HepG2 (cell line): ENCODE data around the gene RIMBP2. TPM values are rescaled to one million over a fixed set of nuclear protein-coding genes. Genes with fewer than 3 reads are reported as not detected.

Experiments
- ATAC-seq: fragments of 200-7000 bp; cut with Tn5 transposase; 3 replicates; pipeline ENCODE4 v1.9.1; 2020; ENCODE audit warnings: mild to moderate bottlenecking, moderate library complexity
- BruUV-seq: library from RNA; stranded (reverse); fragments of 400-500 nt; replicated peaks from 2 replicates; lab custom pipeline; 2021; lab: Mats Ljungman, UMichigan
- CTCF ChIA-PET: fragments of 300-600 bp; formaldehyde crosslinking; extraction: SDS; loops from one replicate; lab custom pipeline; 2021; ENCODE audit warnings: low total read pairs, inconsistent platforms, low intra/inter-chr PET ratio; lab: Yijun Ruan, JAX
- POLR2A ChIA-PET: fragments of 350-600 bp; sonication (Branson Sonifier 250); formaldehyde crosslinking; loops from one replicate; lab custom pipeline; 2020; ENCODE audit warnings: antibody characterized with exemption, inconsistent platforms; lab: Yijun Ruan, JAX
- DNase-seq: peaks from one replicate; pipeline ENCODE4 v3.0.0-alpha.2; 2015; ENCODE audit warnings: low spot score
- FAIRE-seq: peaks from 3 replicates; lab custom pipeline; 2011; peaks lifted over from hg19 to GRCh38; lab: Jason Lieb, UNC
- H2AFZ ChIP-seq: one replicate; pipeline ENCODE4 v1.6.1; 2011; ENCODE audit warnings: low read length, inconsistent platforms
- H3K27ac ChIP-seq: fragments of 300-600 bp; 3 replicates; pipeline ENCODE4 v1.8.0; 2011; ENCODE audit warnings: mixed run types, mild to moderate bottlenecking, mixed read lengths, low read length, inconsistent platforms; ENCODE audit not compliant: insufficient read depth; ENCODE audit errors: extremely low read length
- H3K27me3 ChIP-seq, 2 experiments: fragments of 200-600 bp in 1 of 2; 2 replicates in 1 of 2; 3 replicates in 1 of 2; pipeline versions ENCODE4 v1.6.0 to v1.8.0; 2011; ENCODE audit warnings: low read length in 2 of 2, mild to moderate bottlenecking in 2 of 2, moderate library complexity in 2 of 2, inconsistent platforms in 1 of 2; ENCODE audit not compliant: insufficient read depth in 2 of 2, control insufficient read depth in 1 of 2
- H3K36me3 ChIP-seq, 2 experiments: fragments of 200-600 bp in 1 of 2; replicated peaks in 1 of 2; 2 replicates in 1 of 2; 3 replicates in 1 of 2; pipeline versions ENCODE4 v1.5.1 to v1.8.0; 2011; ENCODE audit warnings: low read length in 2 of 2, inconsistent platforms in 1 of 2; ENCODE audit not compliant: insufficient read depth in 2 of 2, control insufficient read depth in 1 of 2
- H3K4me1 ChIP-seq: 2 replicates; pipeline ENCODE4 v1.5.1; 2012; ENCODE audit warnings: low read length, inconsistent platforms; ENCODE audit not compliant: insufficient read depth
- H3K4me2 ChIP-seq: 2 replicates; pipeline ENCODE4 v1.6.0; 2011; ENCODE audit warnings: low read depth, low read length, inconsistent platforms
- H3K4me3 ChIP-seq, 3 experiments: fragments of 200-600 bp in 1 of 3; sonication (generic), shearing (Covaris generic) in 1 of 3; replicated peaks in 1 of 3; 2 replicates each; pipeline ENCODE4 v1.5.1; 2011 to 2016; ENCODE audit warnings: low read length in 3 of 3, inconsistent platforms in 2 of 3, low read depth in 2 of 3, mild to moderate bottlenecking in 2 of 3, control low read depth in 1 of 3, mixed read lengths in 1 of 3; ENCODE audit not compliant: insufficient read depth in 1 of 3
- H3K79me2 ChIP-seq: one replicate; pipeline ENCODE4 v1.6.1; 2011; ENCODE audit warnings: low read length, inconsistent platforms; ENCODE audit not compliant: insufficient read depth
- H3K9ac ChIP-seq: 2 replicates; pipeline ENCODE4 v1.6.0; 2011; ENCODE audit warnings: mild to moderate bottlenecking, low read depth, low read length, inconsistent platforms; ENCODE audit not compliant: insufficient read depth
- H3K9me3 ChIP-seq: 2 replicates; pipeline ENCODE4 v1.5.1; 2012; ENCODE audit warnings: mild to moderate bottlenecking, low read length
- H4K20me1 ChIP-seq: 2 replicates; pipeline ENCODE4 v1.6.0; 2011; ENCODE audit warnings: inconsistent platforms, mild to moderate bottlenecking, low read length, moderate library complexity; ENCODE audit not compliant: insufficient read depth
- CERS6 ChIP-seq: sonication (generic); formaldehyde crosslinking; IDR thresholded peaks from 2 replicates; pipeline ENCODE4 v1.5.0; 2020; ENCODE audit warnings: missing genetic modification reagents
- DR1 ChIP-seq: sonication (generic); formaldehyde crosslinking; IDR thresholded peaks from 2 replicates; pipeline ENCODE4 v1.8.0; 2021; ENCODE audit warnings: mild to moderate bottlenecking, missing genetic modification reagents, inconsistent platforms
- ETV6 ChIP-seq: sonication (generic); formaldehyde crosslinking; conservative IDR thresholded peaks from 2 replicates; pipeline ENCODE4 v1.4.0; 2020; ENCODE audit warnings: missing genetic modification reagents
- KDM3A ChIP-seq: IDR thresholded peaks from 2 replicates; pipeline ENCODE4 v1.6.1; 2018; ENCODE audit warnings: low read depth, missing compliant biosample characterization
- MXD1 ChIP-seq: sonication (generic); formaldehyde crosslinking; IDR thresholded peaks from 2 replicates; pipeline ENCODE4 v1.4.0; 2020; ENCODE audit warnings: mild to moderate bottlenecking, missing genetic modification reagents
- MXD3 ChIP-seq: IDR thresholded peaks from 2 replicates; pipeline ENCODE4 v1.6.1; 2016; ENCODE audit warnings: mild to moderate bottlenecking, missing biosample characterization, missing genetic modification reagents
- MYNN ChIP-seq: sonication (generic); formaldehyde crosslinking; IDR thresholded peaks from 2 replicates; pipeline ENCODE4 v1.4.0; 2020; ENCODE audit warnings: mild to moderate bottlenecking, low read depth, missing genetic modification reagents
- NFKBIZ ChIP-seq: IDR thresholded peaks from 2 replicates; pipeline ENCODE4 v1.6.1; 2018; ENCODE audit warnings: missing genetic modification reagents, missing compliant biosample characterization
- NFRKB ChIP-seq: fragments of 450-650 bp; IDR thresholded peaks from 2 replicates; pipeline ENCODE4 v1.6.1; 2017
- NFYB ChIP-seq: sonication (generic); formaldehyde crosslinking; IDR thresholded peaks from 2 replicates; pipeline ENCODE4 v1.4.0; 2020; ENCODE audit warnings: missing genetic modification reagents
- RARA ChIP-seq: IDR thresholded peaks from 2 replicates; pipeline ENCODE4 v1.6.1; 2016; ENCODE audit warnings: missing genetic modification reagents, missing compliant biosample characterization
- SYNCRIP ChIP-seq: fragments of 200-400 bp; formaldehyde crosslinking; IDR thresholded peaks from 2 replicates; pipeline ENCODE4 v1.6.1; 2018; ENCODE audit warnings: mild to moderate bottlenecking, low read depth, low read length; ENCODE audit not compliant: insufficient read depth
- ZBTB20 ChIP-seq: sonication (generic); formaldehyde crosslinking; IDR thresholded peaks from 2 replicates; pipeline ENCODE4 v1.8.1; 2023; ENCODE audit warnings: missing genetic modification reagents, low read depth, mild to moderate bottlenecking, borderline replicate concordance
- ZC3H4 ChIP-seq: sonication (generic); formaldehyde crosslinking; IDR thresholded peaks from 2 replicates; pipeline ENCODE4 v1.4.0; 2020; ENCODE audit warnings: missing genetic modification reagents, borderline replicate concordance
- ZFP36L1 ChIP-seq: sonication (generic); formaldehyde crosslinking; IDR thresholded peaks from 2 replicates; pipeline ENCODE4 v1.8.0; 2022; ENCODE audit warnings: mild to moderate bottlenecking, missing genetic modification reagents, moderate library complexity
- ZNF24 ChIP-seq: fragments of 450-650 bp; IDR thresholded peaks from 2 replicates; pipeline ENCODE4 v1.6.1; 2017; ENCODE audit warnings: antibody characterized with exemption, mild to moderate bottlenecking
- ZNF550 ChIP-seq: sonication (generic); formaldehyde crosslinking; IDR thresholded peaks from 2 replicates; pipeline ENCODE4 v1.4.0; 2020; ENCODE audit warnings: mild to moderate bottlenecking, missing genetic modification reagents, borderline replicate concordance
- ZNF737 ChIP-seq: sonication (generic); formaldehyde crosslinking; IDR thresholded peaks from 2 replicates; pipeline ENCODE4 v1.5.0; 2020; ENCODE audit warnings: missing genetic modification reagents, mild to moderate bottlenecking, borderline replicate concordance
- WGBS: methylation state at CpG from one replicate; pipeline ENCODE4 v1.1.6; 2017; ENCODE audit warnings: low lambda C conversion rate; 5-methylcytosine and 5-hydroxymethylcytosine counted together
- in situ Hi-C: cut with HindIII; loops from 2 replicates; pipeline ENCODE4 v1.10.0; 2017; ENCODE audit warnings: low pct_unique_long_range_greater_than_20kb; ENCODE audit not compliant: extremely low pct_ligation_motif_present
- intact Hi-C: fragments of 100-400 bp; cut with micrococcal nuclease; formaldehyde crosslinking; loops from one replicate; pipeline ENCODE4 v1.10.0; 2022; ENCODE audit not compliant: unreplicated experiment
- polyA plus RNA-seq, 8 experiments: library from polyadenylated mRNA; depleted of rRNA in 3 of 8; stranded (reverse) in 7 of 8; unstranded in 1 of 8; fragments of >200 nt; fragmentation: Illumina TruSeq in 4 of 8; extraction: Trizol in 4 of 8; gene quantifications; 2 replicates each; pipeline versions ENCODE4 v1.2.1 to v1.2.3, GENCODE V29; 2011 to 2016; ENCODE audit warnings: low read depth in 4 of 8, missing spikeins in 1 of 8, mixed read lengths in 1 of 8; ENCODE audit not compliant: insufficient read depth in 1 of 8
- total RNA-seq, 5 experiments: library from RNA; depleted of rRNA; stranded (reverse); fragments of >200 nt; fragmentation: Illumina TruSeq; extraction: Trizol; gene quantifications; 2 replicates each; pipeline ENCODE4 v1.2.3, GENCODE V29; 2016; ENCODE audit warnings: low read depth in 1 of 5
- TF ChIP-seq, protein P1 (sequence below): sonication (generic); formaldehyde crosslinking; IDR thresholded peaks from 2 replicates; pipeline ENCODE4 v1.5.0; 2020; ENCODE audit warnings: missing genetic modification reagents, mild to moderate bottlenecking, borderline replicate concordance

Gene RIMBP2
- total and polyA plus RNA-seq, 2 of the 13 experiments (the other 11 are each of a cell fraction or from before 2014, with no cell fraction given): 0.03 TPM; not detected in 1

- no peak for TF ChIP-seq NFKBIZ (CRISPR knock-in tag)
Measured at GRCh38 chr12:130590685-130591084, 125.4 kb downstream of the RIMBP2 start (continued).

DNA sequence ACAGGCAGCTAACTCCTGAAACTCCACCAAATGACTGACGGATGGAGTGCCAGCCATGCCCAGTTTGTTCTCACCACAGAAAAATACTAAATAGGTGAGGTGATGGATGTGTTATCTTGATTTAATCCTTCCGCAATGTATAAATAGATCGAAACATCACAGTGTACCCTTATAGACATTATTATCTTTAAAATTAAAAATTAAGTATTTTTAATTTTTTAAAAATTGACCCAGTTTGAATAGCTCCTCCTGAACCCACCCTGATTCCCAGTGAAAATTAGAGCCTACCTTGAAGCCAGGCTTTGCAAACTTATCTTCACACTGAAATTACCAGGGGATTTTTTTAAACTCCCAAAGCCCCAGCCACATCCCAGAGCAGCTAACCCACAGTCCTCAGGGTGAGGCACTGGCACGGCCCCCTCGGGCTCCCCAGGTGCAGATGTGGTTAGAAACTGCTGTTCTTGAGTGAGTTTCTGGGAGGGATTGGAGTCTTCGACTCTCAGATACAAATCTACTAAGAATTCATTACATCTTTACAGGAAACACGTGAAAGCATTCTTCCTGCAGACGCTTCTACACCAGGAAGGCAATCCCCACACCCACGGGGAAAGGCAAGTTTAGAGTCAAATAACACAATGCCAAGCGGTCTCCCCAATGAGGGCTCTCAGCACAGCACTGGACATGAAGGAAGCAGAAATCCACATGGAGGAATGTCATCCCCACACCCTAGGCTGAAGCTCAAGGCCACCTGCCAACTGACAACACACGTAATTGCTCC, 126.4 kb downstream of the RIMBP2 start:
- Histone ChIP-seq H4K20me1 (no peaks in the 10 kb centered on the region), H3K4me1 (no peaks in the 10 kb centered on the region), H3K4me2 (no peak overlapping the region), H3K9me3 (no peaks in the 10 kb centered on the region), H3K9ac (no peak overlapping the region), H3K27ac (no peak overlapping the region), H3K36me3 (no peaks in the 10 kb centered on the region), H3K27me3 (peaks cover 2 to 30% of the 10 kb centered on the region in 2 experiments; a peak in 3 of 5 replicates), H3K79me2 (no peaks in the 10 kb centered on the region), H3K4me3 (no peak overlapping the region), H2AFZ (no peak overlapping the region)
- intact Hi-C loops (no loop called here), in situ Hi-C loops (no loop called here)
- 19% methylated on average over 9 of the region's 11 CpGs for WGBS
- DNase-seq: no peak
- CTCF ChIA-PET: no interaction called here
- POLR2A ChIA-PET: no interaction called here
- FAIRE-seq: no peak
- no TSS peak for BruUV-seq
- no peak for TF ChIP-seq ZNF24
- no peak for TF ChIP-seq ZFP36L1
- TF ChIP-seq SYNCRIP: no peak
- TF ChIP-seq CERS6: no peak
- no peak for TF ChIP-seq ZBTB20 (CRISPR knock-in tag)
- TF ChIP-seq ZC3H4 (CRISPR knock-in tag): no peak
- no peak for TF ChIP-seq DR1 (CRISPR knock-in tag)
- TF ChIP-seq, protein P1, sequence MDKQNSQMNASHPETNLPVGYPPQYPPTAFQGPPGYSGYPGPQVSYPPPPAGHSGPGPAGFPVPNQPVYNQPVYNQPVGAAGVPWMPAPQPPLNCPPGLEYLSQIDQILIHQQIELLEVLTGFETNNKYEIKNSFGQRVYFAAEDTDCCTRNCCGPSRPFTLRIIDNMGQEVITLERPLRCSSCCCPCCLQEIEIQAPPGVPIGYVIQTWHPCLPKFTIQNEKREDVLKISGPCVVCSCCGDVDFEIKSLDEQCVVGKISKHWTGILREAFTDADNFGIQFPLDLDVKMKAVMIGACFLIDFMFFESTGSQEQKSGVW (CRISPR knock-in tag): no peak
- TF ChIP-seq ZNF737 (CRISPR knock-in tag): no peak
- no peak for TF ChIP-seq NFYB (CRISPR knock-in tag)
- TF ChIP-seq RARA (CRISPR knock-in tag): no peak
- no peak for TF ChIP-seq MXD3 (CRISPR knock-in tag)
- no peak for TF ChIP-seq MXD1 (CRISPR knock-in tag)
- TF ChIP-seq MYNN (CRISPR knock-in tag): no peak
- no peak for TF ChIP-seq KDM3A (CRISPR knock-in tag)
- no peak for TF ChIP-seq NFRKB
- TF ChIP-seq ETV6: no peak
- TF ChIP-seq ZNF550 (CRISPR knock-in tag): no peak
- ATAC-seq: no peak
